ENCODE measurements around the gene FAM181A. TPM values are rescaled to one million over a fixed set of nuclear protein-coding genes. Genes with fewer than 3 reads are reported as not detected.

FAM181A gene
- total and polyA plus RNA-seq, 9 of the 15 experiments (the other 6 are each of a cell fraction or from before 2014, with no cell fraction given): not detected

DNA sequence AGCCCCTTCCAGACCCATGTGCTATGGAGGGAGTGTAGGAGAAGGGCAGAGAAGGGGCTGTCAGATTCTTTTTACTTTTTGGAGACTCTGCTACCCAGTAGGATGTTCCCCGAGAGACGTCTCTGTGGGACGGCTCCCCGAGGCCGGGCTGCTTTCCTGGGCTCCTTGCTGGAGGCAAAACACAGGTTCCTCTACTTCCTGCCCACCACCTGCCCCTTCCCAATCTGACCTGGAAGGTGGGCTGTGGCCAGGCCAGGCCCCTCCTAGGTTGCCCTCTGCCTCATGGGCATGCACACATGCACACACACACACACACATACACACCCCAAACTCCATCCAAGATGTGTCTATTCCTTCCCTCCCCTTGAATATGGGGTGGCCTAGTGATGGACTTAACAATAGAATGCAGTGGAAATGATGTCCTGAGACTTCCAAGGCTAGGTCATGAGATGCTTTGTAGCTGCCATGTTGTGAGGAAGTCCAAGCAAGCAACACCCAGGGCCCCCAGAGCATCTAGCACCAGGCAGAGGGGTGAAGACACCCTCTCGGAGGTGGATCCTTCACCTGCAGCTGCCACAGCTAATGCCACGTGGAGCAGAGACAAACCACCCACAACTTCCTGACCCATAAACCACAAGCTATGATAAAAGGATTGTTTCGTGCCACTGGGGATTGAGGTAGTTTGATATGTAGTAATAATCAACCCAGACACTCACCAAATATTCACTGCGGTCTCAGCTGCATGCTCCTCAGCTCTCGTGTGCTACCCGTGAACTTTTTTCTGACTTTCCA is 50.8 kb downstream of the FAM181A start (continued):
- TF ChIP-seq, protein P1, sequence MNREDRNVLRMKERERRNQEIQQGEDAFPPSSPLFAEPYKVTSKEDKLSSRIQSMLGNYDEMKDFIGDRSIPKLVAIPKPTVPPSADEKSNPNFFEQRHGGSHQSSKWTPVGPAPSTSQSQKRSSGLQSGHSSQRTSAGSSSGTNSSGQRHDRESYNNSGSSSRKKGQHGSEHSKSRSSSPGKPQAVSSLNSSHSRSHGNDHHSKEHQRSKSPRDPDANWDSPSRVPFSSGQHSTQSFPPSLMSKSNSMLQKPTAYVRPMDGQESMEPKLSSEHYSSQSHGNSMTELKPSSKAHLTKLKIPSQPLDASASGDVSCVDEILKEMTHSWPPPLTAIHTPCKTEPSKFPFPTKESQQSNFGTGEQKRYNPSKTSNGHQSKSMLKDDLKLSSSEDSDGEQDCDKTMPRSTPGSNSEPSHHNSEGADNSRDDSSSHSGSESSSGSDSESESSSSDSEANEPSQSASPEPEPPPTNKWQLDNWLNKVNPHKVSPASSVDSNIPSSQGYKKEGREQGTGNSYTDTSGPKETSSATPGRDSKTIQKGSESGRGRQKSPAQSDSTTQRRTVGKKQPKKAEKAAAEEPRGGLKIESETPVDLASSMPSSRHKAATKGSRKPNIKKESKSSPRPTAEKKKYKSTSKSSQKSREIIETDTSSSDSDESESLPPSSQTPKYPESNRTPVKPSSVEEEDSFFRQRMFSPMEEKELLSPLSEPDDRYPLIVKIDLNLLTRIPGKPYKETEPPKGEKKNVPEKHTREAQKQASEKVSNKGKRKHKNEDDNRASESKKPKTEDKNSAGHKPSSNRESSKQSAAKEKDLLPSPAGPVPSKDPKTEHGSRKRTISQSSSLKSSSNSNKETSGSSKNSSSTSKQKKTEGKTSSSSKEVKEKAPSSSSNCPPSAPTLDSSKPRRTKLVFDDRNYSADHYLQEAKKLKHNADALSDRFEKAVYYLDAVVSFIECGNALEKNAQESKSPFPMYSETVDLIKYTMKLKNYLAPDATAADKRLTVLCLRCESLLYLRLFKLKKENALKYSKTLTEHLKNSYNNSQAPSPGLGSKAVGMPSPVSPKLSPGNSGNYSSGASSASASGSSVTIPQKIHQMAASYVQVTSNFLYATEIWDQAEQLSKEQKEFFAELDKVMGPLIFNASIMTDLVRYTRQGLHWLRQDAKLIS (CRISPR knock-in tag; IDR thresholded peaks at IDR 0.05): no peak
- TF ChIP-seq DMBX1 (CRISPR knock-in tag; IDR thresholded peaks at IDR 0.05; ENCODE audit: borderline replicate concordance): no peak
- TF ChIP-seq, protein P2, sequence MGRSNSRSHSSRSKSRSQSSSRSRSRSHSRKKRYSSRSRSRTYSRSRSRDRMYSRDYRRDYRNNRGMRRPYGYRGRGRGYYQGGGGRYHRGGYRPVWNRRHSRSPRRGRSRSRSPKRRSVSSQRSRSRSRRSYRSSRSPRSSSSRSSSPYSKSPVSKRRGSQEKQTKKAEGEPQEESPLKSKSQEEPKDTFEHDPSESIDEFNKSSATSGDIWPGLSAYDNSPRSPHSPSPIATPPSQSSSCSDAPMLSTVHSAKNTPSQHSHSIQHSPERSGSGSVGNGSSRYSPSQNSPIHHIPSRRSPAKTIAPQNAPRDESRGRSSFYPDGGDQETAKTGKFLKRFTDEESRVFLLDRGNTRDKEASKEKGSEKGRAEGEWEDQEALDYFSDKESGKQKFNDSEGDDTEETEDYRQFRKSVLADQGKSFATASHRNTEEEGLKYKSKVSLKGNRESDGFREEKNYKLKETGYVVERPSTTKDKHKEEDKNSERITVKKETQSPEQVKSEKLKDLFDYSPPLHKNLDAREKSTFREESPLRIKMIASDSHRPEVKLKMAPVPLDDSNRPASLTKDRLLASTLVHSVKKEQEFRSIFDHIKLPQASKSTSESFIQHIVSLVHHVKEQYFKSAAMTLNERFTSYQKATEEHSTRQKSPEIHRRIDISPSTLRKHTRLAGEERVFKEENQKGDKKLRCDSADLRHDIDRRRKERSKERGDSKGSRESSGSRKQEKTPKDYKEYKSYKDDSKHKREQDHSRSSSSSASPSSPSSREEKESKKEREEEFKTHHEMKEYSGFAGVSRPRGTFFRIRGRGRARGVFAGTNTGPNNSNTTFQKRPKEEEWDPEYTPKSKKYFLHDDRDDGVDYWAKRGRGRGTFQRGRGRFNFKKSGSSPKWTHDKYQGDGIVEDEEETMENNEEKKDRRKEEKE (IDR thresholded peaks at IDR 0.05; ENCODE audit: borderline replicate concordance in 1 of 2, control insufficient read depth in 1 of 2, low read depth in 2 of 2, low read length in 1 of 2): no peak
- TF ChIP-seq, protein P3, sequence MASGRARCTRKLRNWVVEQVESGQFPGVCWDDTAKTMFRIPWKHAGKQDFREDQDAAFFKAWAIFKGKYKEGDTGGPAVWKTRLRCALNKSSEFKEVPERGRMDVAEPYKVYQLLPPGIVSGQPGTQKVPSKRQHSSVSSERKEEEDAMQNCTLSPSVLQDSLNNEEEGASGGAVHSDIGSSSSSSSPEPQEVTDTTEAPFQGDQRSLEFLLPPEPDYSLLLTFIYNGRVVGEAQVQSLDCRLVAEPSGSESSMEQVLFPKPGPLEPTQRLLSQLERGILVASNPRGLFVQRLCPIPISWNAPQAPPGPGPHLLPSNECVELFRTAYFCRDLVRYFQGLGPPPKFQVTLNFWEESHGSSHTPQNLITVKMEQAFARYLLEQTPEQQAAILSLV (tag; IDR thresholded peaks at IDR 0.05): no peak
